HG03159 (cell line): ENCODE data around the gene SLC35D3.
"Not testable (repeated sequence)": the region's sequence is repeated elsewhere in the genome, so short reads cannot be mapped to it uniquely, and the experiment has no call there.

Source experiments
- ATAC-seq: cut with Tn5 transposase; IDR thresholded peaks from one replicate; pipeline ENCODE4 v1.9.1; 2021; ENCODE audit warnings: mild to moderate bottlenecking, moderate library complexity; ENCODE audit not compliant: unreplicated experiment

Gene SLC35D3, protein sequence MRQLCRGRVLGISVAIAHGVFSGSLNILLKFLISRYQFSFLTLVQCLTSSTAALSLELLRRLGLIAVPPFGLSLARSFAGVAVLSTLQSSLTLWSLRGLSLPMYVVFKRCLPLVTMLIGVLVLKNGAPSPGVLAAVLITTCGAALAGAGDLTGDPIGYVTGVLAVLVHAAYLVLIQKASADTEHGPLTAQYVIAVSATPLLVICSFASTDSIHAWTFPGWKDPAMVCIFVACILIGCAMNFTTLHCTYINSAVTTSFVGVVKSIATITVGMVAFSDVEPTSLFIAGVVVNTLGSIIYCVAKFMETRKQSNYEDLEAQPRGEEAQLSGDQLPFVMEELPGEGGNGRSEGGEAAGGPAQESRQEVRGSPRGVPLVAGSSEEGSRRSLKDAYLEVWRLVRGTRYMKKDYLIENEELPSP

DNA sequence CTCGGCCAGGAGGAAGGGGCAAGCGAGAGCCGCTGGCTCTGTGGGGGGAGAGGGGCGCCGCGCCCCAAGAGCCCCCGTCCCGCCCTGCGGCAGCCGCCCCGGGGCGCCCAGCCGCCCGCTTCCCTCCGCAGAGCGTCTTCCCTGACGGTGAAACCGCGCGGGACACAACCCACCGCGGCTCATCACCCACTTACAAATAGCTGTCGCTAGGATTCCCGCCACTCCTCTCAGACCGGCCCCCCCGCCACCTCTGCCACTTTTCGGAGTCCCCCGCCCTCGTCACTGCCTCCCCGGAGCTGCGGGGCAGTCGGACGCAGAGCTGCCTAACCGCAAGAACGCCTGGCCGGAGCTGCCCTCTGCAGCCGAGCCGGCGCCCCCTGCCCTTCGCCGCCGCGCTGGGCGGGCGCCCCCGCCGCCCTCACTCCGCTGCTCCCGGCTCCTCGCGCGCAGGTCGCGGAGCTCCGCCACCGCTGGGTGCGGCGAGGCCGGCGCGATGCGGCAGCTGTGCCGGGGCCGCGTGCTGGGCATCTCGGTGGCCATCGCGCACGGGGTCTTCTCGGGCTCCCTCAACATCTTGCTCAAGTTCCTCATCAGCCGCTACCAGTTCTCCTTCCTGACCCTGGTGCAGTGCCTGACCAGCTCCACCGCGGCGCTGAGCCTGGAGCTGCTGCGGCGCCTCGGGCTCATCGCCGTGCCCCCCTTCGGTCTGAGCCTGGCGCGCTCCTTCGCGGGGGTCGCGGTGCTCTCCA lies at the start of gene SLC35D3:
SLC35D3 (plus strand) TSS at position 366 of the 749 bp plus-strand sequence; CDS start at position 494, 128 bp downstream.
- ATAC-seq = no peak

DNA sequence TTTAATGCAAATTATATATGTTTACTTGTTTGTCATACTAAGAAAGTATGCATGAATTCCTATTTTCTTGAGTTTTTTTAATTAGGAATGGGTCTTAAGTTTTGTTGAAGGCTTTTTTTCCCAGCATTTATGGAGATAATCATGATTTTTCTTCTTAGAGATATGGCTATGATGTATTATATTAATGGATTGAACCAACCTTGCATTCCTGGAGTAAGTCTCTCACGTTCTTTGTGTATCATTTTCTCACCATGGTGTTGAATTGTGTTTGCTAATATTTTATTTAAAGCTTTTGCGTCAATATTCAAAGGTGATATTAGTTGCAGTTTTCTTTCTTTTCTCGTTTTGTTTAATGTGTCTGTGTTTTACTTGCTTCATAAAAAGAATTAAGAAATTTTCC lies 48.4 kb upstream of the SLC35D3 start:
- ATAC-seq = no peak

DNA sequence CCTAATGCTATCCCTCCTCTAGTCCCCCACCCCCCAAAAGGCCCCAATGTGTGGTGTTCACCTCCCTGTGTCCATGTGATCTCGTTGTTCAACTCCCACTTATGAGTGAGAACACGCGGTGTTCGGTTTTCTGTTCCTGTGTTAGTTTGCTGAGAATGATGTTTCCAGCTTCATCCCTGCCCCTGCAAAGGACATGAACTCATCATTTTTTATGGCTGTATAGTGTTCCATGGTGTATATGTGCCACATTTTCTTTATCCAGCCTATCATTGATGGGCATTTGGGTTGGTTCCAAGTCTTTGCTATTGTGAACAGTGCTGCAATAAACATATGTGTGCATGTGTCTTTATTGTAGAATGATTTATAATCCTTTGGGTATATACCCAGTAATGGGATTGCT lies 45.6 kb upstream of the SLC35D3 start:
- ATAC-seq = not testable (repeated sequence)

DNA sequence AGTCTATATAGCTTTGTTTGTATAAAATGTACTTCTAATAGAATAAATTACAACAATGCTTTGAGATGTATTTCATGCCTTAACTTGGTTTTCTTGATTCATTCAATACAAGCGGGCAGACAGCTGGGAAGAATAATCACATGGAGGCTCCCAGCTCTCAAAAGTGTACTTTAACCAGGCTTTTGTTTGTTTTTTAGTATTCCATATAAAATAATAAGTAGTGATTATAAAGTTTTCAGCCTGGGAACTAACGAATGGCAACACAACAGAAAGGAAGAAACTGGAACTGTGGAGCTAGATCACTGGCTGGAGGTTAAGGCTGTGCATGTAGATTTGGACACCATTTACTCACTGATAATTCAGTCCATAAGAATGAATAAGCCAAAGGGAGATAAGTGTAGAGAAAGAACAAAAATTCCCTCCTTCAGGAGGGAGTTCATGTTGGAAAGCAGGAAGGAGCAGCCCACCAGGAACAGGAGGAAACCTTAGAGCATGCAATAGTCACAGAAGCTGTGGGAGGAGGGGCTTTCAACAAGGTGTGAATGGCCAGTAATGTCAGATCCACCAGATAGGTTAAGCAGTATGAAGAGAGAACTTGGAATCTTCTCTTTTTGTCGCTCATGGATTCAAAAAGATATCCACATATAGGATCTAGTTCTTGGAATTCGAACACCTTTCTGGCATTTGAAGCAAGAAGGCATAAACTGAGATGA lies 41.2 kb upstream of the SLC35D3 start:
- no peak for ATAC-seq

DNA sequence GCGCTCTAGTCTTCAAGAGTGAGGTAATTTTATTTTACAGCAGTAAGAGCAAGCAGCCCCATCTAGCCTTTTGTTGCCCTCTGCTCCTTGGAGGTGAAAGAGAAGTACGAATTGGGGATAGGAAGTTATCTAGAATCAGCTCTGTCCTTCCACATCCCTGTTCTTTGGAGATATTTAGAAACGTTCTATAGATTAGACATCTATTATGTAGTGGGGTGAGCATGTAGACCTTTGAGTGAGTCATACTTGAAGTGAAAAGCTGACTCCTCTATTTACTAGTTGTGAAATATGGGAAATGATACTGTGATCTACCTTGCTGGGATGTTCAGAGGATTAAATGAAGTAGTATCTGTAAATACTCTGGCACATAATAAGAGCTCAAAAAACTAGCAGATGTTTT lies 36.0 kb upstream of the SLC35D3 start:
- no peak for ATAC-seq

DNA sequence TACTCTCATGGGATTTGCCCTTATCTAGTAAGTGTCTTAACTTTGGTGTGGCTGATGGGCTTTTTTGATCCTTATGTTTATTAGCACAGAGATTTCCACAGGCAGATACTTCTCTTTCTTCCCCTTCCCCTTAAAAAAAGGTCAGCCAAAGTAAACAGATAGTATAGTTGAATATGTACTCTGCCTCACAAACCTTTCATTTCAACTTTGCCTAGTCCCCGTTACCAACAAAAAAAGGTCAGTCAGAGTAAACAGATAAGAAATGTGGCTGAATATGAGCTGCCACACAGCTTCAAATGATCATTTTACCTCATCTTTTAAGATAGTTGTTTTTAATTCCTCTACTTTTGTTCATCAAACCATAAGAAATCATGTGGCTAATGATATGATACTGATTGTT lies 34.1 kb upstream of the SLC35D3 start:
- no peak for ATAC-seq

DNA sequence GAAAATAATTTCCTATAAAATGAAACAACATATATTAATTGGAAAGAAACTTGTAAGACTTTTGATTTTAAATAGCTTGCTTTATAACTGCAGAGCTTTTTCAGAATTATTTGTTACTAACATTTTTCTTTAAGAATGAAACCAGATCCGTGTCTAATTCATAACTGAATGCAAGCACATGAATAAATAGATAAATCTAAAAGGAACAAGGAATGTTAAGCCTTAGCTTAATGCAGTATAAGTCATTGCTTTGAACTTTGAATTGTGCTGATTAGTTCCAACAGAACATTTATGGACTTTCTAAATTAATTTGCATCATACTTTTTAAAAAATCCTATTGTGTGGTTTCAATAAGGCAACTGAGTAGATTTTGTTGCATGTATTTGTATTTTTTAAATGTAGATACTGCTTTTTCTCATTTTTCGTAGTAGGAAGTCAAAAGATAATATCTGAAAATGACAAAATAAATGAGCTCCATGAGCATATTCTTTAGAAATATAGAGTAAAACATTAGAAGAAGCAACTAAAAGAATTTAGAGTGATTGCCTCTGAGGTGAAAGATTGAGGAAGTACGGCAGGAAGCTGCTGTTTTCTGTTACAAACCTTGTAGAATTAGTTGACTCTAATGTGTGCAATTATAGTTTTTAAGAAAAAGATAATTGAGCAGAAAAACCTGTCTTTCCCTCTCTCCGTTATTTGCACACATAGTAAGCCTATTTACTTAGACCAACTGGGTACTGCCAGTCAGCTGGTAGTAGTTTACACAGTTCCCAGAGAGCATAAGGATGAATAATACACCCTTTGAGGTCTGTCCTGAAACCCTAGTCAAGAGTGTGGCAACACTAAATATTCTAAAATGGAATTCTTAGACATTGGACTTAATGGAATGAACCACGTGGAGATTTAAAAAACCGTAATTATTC lies 32.6 kb upstream of the SLC35D3 start:
- ATAC-seq = no peak

DNA sequence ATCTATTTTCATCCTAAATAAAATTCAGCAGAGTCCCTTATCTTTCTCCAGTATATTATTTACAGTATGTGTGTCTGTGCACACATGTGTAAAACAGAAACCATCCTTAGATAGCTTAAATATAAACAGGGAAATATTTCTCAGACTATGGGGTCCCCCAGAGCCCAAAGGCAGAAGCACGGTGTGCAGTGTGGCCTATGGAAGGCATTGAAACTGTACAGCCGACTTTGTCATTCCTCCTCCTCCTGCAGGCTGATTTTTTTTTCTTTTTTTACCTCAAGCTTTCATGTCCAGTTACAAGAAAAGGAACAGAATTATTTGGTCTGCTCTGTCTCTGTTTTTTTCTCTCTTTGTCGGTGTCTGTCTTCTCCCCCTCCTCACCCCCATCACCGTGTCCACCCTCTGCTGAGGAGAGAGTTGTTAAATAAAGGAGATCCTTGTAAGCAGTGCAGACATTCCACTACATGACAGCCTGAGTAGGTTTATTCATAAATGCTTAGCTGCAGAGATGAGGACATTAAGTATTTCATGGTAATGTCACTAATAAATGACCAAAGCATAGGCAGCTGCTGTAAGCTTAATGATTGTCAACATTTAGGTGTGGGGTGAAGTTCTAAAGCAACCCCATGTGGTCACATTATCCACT lies 31.8 kb upstream of the SLC35D3 start:
- no peak for ATAC-seq

DNA sequence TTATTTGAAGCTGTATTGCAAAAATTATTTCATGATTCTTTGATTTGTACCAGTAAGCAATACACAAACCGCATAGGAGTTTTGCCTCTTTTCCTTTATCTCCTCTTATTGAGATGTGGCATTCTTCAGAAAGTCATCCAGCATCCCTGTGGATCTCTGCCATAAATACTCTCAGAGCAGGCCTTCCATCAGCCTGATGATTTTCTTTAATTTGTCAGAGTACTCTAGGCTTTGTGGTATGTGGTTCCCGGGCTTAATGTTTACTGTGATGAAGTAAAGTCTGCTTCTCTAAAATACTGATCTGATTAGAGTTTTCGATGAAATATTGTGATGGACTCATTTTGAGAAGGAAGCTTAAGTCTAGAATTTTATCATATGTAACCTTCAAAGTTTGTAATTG lies 31.1 kb upstream of the SLC35D3 start:
- ATAC-seq = no peak

DNA sequence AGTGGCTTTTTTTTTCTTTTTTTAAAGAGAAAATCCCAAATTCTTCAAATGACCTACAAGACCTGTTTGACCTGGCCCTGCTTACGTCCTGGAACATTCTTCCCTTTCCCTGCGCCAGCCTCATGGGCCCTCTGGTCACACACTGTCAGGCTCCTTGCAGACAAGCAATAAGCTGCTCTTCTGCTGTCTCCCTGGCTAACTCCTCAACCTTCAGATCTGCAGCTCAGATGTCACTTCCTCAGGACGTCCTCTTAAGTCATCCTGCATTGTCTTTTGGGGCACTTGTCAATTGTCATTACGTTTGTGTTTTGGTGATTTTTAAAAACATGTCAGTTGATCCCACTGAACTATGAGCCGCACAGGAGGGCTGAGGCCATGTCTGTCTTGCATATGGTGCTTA lies 28.9 kb upstream of the SLC35D3 start:
- ATAC-seq = no peak

DNA sequence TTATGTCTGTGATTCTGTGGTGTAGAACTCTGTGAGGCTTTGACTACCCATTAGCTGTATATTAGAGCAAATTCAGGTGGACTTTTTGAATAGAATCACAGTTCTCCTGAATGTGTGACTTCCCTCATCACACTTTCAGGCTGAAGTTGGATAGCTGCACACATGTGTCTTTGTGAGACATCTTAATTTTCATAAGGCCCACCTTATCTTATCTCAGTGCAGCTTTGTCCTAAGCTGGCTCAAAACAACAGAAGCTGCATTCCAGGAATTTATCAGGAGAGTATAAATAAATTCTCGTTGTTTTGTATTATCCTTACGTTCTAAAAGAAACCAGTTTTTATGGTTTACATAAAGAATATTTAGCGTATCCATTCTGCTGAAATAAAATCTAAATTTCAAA lies 26.2 kb upstream of the SLC35D3 start:
- no peak for ATAC-seq

DNA sequence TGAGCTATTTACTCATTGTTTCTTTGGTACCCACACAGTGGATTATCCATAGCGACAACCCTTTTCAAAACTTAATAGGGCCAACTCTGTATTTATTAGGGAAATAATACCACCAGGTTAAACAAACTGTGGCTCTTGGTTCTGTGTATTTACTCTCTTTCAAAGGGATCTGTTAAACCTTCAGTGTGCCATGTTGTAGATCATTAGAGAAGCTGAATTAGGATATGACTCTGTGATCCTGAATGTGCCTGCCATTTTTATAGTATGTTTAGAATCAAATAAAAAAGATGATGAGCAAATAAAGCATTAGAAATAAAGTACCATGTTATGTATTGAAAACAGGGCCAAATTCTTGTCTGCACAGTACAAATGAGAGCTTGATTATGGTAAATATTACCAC lies 25.0 kb upstream of the SLC35D3 start:
- ATAC-seq = no peak

DNA sequence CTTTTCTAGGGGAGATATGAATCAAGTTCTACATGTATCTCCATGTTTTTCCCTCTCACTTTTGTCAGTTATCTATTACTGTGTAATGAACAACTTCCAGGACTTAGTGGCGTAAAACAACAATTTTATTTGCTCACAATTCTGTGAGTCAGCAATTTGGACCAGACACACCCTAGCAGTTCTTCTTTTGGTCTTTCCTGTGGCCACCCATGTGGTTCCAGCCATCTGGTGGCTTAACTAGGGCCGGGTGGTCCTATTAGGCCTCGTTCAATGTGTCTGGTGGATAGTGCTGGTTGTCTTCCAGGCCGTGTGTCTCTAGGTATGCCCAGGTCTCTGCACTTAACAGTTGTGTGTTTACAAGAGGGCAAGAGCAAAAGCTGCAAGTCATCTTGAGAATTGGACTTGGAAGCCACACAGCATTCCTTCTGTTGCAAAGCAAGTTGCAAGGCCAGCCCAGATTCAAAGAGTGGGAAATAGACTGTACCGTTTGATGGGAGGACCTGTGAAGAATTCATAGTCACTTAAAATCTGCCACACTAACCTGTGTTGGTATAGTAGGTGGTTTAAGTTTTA lies 20.8 kb upstream of the SLC35D3 start:
- ATAC-seq = no peak

DNA sequence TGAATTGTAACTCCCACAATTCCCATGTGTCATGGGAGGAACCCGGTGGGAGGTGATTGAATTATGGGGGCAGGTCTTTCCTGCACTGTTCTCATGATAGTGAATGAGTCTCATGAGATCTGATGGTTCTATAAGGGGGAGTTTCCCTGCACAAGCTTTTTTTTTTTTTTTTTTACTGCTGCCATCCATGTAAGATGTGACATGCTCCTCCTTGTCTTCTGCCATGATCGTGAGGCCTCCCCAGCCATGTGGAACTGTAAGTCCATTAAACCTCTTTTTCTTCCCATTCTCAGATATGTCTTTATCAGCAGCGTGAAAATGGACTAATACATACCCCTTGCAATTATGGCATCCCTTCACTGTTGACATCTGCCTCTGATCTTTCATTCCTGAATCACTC lies 17.6 kb upstream of the SLC35D3 start:
- ATAC-seq = not testable (repeated sequence)

DNA sequence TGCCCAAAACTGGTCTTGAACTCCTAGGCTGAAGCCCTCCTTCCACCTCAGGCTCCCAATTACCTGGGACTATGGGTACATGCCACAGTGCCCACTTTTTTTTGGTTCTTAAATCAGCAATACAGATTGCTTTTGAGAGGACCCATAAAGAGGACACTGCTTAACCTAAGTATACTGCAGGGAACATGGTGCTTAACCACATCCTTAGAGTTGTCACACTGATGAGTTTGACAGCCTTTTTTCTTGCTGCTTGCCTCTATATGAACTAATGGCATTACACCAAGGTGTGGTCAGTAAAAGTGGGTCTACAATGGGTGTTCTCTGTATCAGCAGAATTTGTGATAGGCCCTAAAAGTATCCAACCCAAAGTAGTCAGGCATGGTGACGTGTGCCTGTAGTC lies 7.2 kb upstream of the SLC35D3 start:
- no peak for ATAC-seq

DNA sequence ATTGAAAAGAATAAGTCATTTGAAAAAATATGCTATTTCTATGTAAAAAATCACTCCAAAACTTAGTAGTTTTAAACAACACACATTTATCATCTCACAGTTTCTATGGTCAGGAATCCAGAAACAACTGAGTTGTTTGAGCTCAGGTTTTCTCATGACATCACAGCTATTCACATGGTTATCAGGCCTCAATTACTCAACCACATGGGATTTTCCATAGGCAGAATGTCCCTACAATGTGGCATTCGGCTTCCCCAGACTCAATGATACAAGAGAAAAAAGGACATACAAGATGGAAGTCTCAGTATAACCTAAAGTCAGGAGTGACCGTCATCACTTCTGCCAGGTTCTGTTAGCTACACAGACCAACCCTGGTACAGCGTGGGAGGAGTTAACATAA lies 3.4 kb upstream of the SLC35D3 start:
- no peak for ATAC-seq

DNA sequence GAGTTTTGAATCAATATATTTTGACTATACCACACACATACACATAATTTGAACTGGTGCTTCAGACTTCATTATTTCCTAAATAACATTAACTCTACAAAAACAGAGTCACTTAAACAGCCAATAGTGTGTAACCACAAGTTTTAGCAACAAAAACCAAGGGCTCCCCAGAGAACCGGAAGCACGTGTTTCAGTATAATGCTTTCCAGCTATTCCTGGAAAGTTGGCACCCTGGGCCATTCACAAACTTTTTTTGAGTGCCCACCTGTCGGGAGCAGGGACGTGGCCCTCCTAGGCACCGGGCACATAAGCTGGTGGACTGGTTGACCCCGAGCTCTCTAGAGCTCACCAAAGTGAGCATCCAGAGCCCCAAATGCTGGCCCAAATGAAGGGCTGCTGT lies 1.9 kb upstream of the SLC35D3 start:
- no peak for ATAC-seq

DNA sequence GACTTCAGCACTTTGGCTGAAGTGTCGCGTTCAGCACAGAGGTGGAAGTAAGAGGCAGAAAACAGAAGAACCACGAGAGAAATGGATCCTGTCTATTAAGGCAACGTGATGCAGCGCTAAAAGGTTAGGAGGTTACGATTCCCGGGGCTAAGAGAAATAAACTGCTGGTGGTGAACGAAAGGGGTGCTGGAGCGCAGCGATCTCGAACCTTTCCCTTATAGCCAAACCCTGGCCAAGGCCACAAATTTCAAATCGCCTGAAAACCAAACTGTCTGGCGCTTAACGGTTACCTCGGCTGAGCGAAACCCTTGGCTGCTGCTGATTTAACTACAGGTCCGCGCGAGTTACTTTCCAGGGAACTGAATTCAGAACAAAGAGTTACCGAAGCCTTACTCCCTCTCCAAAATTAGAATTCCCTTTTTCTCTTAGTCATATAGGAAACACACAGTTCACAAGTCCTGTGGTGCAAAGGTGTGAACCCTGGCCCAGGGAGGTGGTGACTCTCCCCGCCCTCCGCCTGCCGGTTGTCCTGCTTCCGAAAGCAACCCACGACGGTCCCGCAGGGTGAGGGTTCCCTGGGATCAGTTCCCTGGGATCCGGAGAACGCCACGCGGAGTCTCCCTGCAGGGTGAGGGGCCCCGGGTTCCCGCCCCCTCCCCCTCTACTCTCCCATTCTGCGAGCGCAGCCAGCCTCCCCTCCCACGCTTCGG lies 1.3 kb upstream of the SLC35D3 start:
- no peak for ATAC-seq

DNA sequence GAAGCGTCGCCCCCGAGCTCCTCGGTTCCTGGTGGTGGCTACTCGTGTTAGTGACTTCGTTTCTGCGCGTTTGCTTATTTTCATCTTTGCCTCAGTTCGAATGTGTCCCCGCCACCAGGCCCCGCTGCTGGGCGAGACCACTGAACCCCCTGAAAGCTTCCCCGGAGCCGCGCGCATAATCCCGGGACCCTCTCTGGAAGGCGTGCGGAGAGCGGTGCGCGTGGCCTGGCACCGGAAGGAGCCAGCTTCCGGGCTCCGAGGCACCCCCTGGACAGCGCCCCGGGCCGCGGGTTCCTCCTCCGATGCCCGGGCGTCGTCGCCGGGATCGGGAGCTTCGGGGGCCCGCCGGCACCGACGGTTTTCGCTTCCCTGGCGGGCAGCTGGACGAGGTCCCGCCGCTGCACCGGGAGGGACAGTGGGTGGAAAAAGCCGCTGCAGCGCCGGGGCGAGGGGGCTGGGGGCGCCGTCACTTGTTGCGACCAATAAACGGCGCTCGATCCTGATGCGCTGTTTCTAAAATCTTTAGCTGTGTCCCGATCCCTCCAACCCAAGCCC lies 643 bp upstream of the SLC35D3 start:
- ATAC-seq = no peak
